Osteocyte (in vitro differentiated cells): ENCODE data around the gene PDK2. TPM values are rescaled to one million over a fixed set of nuclear protein-coding genes. Genes with fewer than 3 reads are reported as not detected.

Experiments
- DNase-seq: peaks from one replicate; pipeline ENCODE4 v3.0.0; 2021; ENCODE audit warnings: mixed read lengths; ENCODE audit not compliant: unreplicated experiment; ENCODE audit errors: extremely low spot score
- H3K27ac Mint-ChIP-seq: one replicate; pipeline ENCODE4 v1.8.0; 2021; ENCODE audit warnings: mild to moderate bottlenecking, mixed read lengths; ENCODE audit not compliant: unreplicated experiment
- H3K27me3 Mint-ChIP-seq: one replicate; pipeline ENCODE4 v1.8.0; 2021; ENCODE audit warnings: mixed read lengths; ENCODE audit not compliant: unreplicated experiment
- H3K36me3 Mint-ChIP-seq: one replicate; pipeline ENCODE4 v1.8.0; 2021; ENCODE audit warnings: mixed read lengths; ENCODE audit not compliant: unreplicated experiment
- H3K4me1 Mint-ChIP-seq: one replicate; pipeline ENCODE4 v1.8.0; 2021; ENCODE audit warnings: mixed read lengths; ENCODE audit not compliant: unreplicated experiment
- H3K4me3 Mint-ChIP-seq: one replicate; pipeline ENCODE4 v1.8.0; 2021; ENCODE audit warnings: mild to moderate bottlenecking, moderate library complexity, mixed read lengths; ENCODE audit not compliant: unreplicated experiment
- H3K9me3 Mint-ChIP-seq: one replicate; pipeline ENCODE4 v1.8.0; 2021; ENCODE audit warnings: mixed read lengths; ENCODE audit not compliant: unreplicated experiment
- CTCF ChIP-seq: fragments of 200-600 bp; sonication (generic); IDR thresholded peaks from 2 replicates; pipeline ENCODE4 v1.5.0; 2021; ENCODE audit warnings: antibody characterized with exemption, mild to moderate bottlenecking, moderate library complexity
- total RNA-seq: library from RNA; stranded (reverse); gene quantifications from 2 replicates; pipeline ENCODE4 v1.2.1, GENCODE V29; 2021

The PDK2 gene
- total RNA-seq, 1 donor from 2014 or later: 66.2 TPM

- no peaks in the 10 kb centered on the region for H3K9me3 Mint-ChIP-seq
- H3K27me3 Mint-ChIP-seq: no peaks in the 10 kb centered on the region
- no peak for DNase-seq
- peak overlapping the region; percentile 18 for H3K27ac Mint-ChIP-seq
- TF ChIP-seq CTCF: no peak
- H3K36me3 Mint-ChIP-seq: peaks cover 21% of the 10 kb centered on the region
- peaks cover 15% of the 10 kb centered on the region for H3K4me1 Mint-ChIP-seq
- H3K4me3 Mint-ChIP-seq: no peak overlapping the region
Observed at GRCh38 chr17:50107790-50108414, 12.8 kb downstream of the PDK2 start.

DNA sequence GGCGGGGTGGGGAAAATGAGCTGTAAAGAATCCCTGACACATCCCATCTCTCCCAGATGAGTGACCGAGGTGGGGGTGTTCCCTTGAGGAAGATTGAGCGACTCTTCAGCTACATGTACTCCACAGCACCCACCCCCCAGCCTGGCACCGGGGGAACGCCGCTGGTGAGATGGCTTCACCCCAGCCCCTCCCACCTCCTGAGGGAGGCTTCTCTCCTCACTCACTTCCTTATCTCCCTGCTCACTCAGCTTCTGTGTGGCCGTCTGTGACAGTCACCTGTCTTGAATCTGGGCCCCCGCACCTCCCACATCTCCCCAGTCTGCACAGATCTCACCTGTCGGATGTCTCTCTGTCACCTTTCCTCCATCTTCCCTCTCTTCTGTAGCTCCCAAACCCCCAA lies 13.4 kb downstream of the PDK2 start:
- peaks cover 18% of the 10 kb centered on the region for H3K36me3 Mint-ChIP-seq
- no peak for DNase-seq
- H3K27ac Mint-ChIP-seq: no peak overlapping the region
- no peak for TF ChIP-seq CTCF
- no peaks in the 10 kb centered on the region for H3K27me3 Mint-ChIP-seq
- no peak overlapping the region for H3K4me3 Mint-ChIP-seq
- H3K4me1 Mint-ChIP-seq: peaks cover 14% of the 10 kb centered on the region
- no peaks in the 10 kb centered on the region for H3K9me3 Mint-ChIP-seq

GRCh38 chr17:50109207-50109606 lies 14.1 kb downstream of the PDK2 start:
- Mint-ChIP-seq H3K27ac (no peak overlapping the region), H3K9me3 (no peaks in the 10 kb centered on the region), H3K27me3 (no peaks in the 10 kb centered on the region), H3K36me3 (peaks cover 18% of the 10 kb centered on the region), H3K4me3 (no peak overlapping the region), H3K4me1 (peaks cover 15% of the 10 kb centered on the region)
- no peak for DNase-seq
- TF ChIP-seq CTCF: no peak

- Mint-ChIP-seq H3K4me1 (peaks cover 15% of the 10 kb centered on the region), H3K27me3 (no peaks in the 10 kb centered on the region), H3K9me3 (no peaks in the 10 kb centered on the region), H3K4me3 (no peak overlapping the region), H3K36me3 (peaks cover 18% of the 10 kb centered on the region), H3K27ac (no peak overlapping the region)
- no peak for TF ChIP-seq CTCF
- DNase-seq: no peak
Observed at GRCh38 chr17:50109785-50110184, 14.6 kb downstream of the PDK2 start.

GRCh38 chr17:50110591-50111349 lies 15.6 kb downstream of the PDK2 start:
- peak overlapping the region; percentile 34 for H3K27ac Mint-ChIP-seq
- no peaks in the 10 kb centered on the region for H3K27me3 Mint-ChIP-seq
- no peaks in the 10 kb centered on the region for H3K9me3 Mint-ChIP-seq
- H3K4me1 Mint-ChIP-seq: peaks cover 19% of the 10 kb centered on the region
- no peak for DNase-seq
- H3K36me3 Mint-ChIP-seq: peaks cover 11% of the 10 kb centered on the region
- H3K4me3 Mint-ChIP-seq: no peak overlapping the region
- no peak for TF ChIP-seq CTCF
